ENCODE results near the gene MMP13. TPM values are rescaled to one million over a fixed set of nuclear protein-coding genes. Genes with fewer than 3 reads are reported as not detected.
"Not testable (repeated sequence)": the region's sequence is repeated elsewhere in the genome, so short reads cannot be mapped to it uniquely, and the experiment has no call there.

The MMP13 gene
- polyA plus RNA-seq, 10 donors: 0.08 to 0.11 (median 0.10) TPM; not detected in 7

GRCh38 chr11:102936864-102937509, 18.5 kb downstream of the MMP13 start:
- DNase-seq: no peak

- no peak for DNase-seq
Observed at GRCh38 chr11:102935514-102935913, 20.0 kb downstream of the MMP13 start.

- no peak for DNase-seq
Observed at GRCh38 chr11:102934735-102935134, 20.8 kb downstream of the MMP13 start.

- no peak for DNase-seq
Observed at GRCh38 chr11:102933627-102934026, 21.9 kb downstream of the MMP13 start.

- peak in 1 of 3 donors; percentile 12 for DNase-seq
Observed at GRCh38 chr11:102932678-102933077, 22.9 kb downstream of the MMP13 start.

- no peak for DNase-seq
Observed at GRCh38 chr11:102930451-102930850, 25.1 kb downstream of the MMP13 start.

- DNase-seq: no peak
Observed at GRCh38 chr11:102929972-102930371, 25.6 kb downstream of the MMP13 start.

- DNase-seq: no peak
Observed at GRCh38 chr11:102929166-102929565, 26.4 kb downstream of the MMP13 start.

GRCh38 chr11:102928247-102928646, 27.3 kb downstream of the MMP13 start:
- no peak for DNase-seq

GRCh38 chr11:102927624-102927990, 27.9 kb downstream of the MMP13 start:
- no peak for DNase-seq

GRCh38 chr11:102926961-102927623, 28.4 kb downstream of the MMP13 start:
- no peak for DNase-seq

- no peak for DNase-seq
Observed at GRCh38 chr11:102926517-102926916, 29.0 kb downstream of the MMP13 start.

GRCh38 chr11:102925988-102926387, 29.5 kb downstream of the MMP13 start:
- DNase-seq: no peak

GRCh38 chr11:102924851-102925380, 30.6 kb downstream of the MMP13 start:
- DNase-seq: no peak

GRCh38 chr11:102921587-102922220, 33.8 kb downstream of the MMP13 start:
- no peak for DNase-seq

- no peak for DNase-seq
Observed at GRCh38 chr11:102920118-102920684, 35.3 kb downstream of the MMP13 start.

- DNase-seq: no peak
Observed at GRCh38 chr11:102915044-102915375, 40.5 kb downstream of the MMP13 start.

- DNase-seq: peak; percentile 27 to 46 (median 33)
Observed at GRCh38 chr11:102914238-102915043, 41.1 kb downstream of the MMP13 start.

- no peak for DNase-seq
Observed at GRCh38 chr11:102912482-102912830, 43.1 kb downstream of the MMP13 start.

GRCh38 chr11:102911758-102912481, 43.6 kb downstream of the MMP13 start:
- DNase-seq: no peak

- DNase-seq: not testable (repeated sequence)
Observed at GRCh38 chr11:102905848-102906247, 49.7 kb downstream of the MMP13 start.
